Thyroid gland (tissue), 4 donors: Measurements from ENCODE around the gene NR3C1. TPM values are rescaled to one million over a fixed set of nuclear protein-coding genes. Genes with fewer than 3 reads are reported as not detected.
"Not testable (repeated sequence)": the region's sequence is repeated elsewhere in the genome, so short reads cannot be mapped to it uniquely, and the experiment has no call there.

Source experiments
- DNase-seq, 2 donors: peaks; one replicate each; pipeline ENCODE4 v3.0.0-alpha.2; 2019
- H3K27ac ChIP-seq, 3 donors: fragments of 200-600 bp; sonication (generic); 1 replicate in 2 of 3; 2 replicates in 1 of 3; pipeline ENCODE4 v1.5.1; 2016 to 2019; ENCODE audit warnings: mild to moderate bottlenecking in 1 of 3, moderate library complexity in 1 of 3
- H3K27me3 ChIP-seq: fragments of 200-600 bp; sonication (generic); one replicate; pipeline ENCODE4 v1.5.1; 2019
- H3K36me3 ChIP-seq, 2 donors: fragments of 200-600 bp; sonication (generic); one replicate each; pipeline ENCODE4 v1.5.1; 2016 to 2019
- H3K4me1 ChIP-seq, 2 donors: fragments of 200-600 bp; sonication (generic); one replicate each; pipeline ENCODE4 v1.5.1; 2017 to 2019
- H3K4me3 ChIP-seq, 3 donors: fragments of 200-600 bp; sonication (generic); replicated peaks in 1 of 3; 1 replicate in 2 of 3; 2 replicates in 1 of 3; pipeline ENCODE4 v1.5.1; 2016; ENCODE audit warnings: mild to moderate bottlenecking in 1 of 3
- H3K9me3 ChIP-seq: fragments of 200-600 bp; sonication (generic); one replicate; pipeline ENCODE4 v1.5.1; 2017
- POLR2A ChIP-seq, 2 donors: fragments of 450-650 bp; IDR thresholded peaks; one replicate each; pipeline ENCODE4 v1.6.1; 2017; ENCODE audit warnings: antibody characterized with exemption in 2 of 2, mild to moderate bottlenecking in 2 of 2, moderate library complexity in 1 of 2
- WGBS, 2 donors: methylation state at CpG; one replicate each; pipeline ENCODE4 v1.1.5; 2017; 5-methylcytosine and 5-hydroxymethylcytosine counted together
- intact Hi-C: fragments of 100-400 bp; cut with DNase I; formaldehyde crosslinking; loops from one replicate; pipeline ENCODE4 v1.15.1; 2023
- total RNA-seq, 4 donors: library from RNA; depleted of rRNA; stranded (reverse); fragments of >200 nt; gene quantifications; one replicate each; pipeline ENCODE4 v1.2.3, GENCODE V29; 2016
- TF ChIP-seq, protein P1 (sequence below), 6 experiments: fragments of 200-600 bp in 3 of 6; fragments of 450-650 bp in 3 of 6; sonication (generic) in 3 of 6; IDR thresholded peaks; one replicate each; pipeline ENCODE4 v1.5.1; 2016 to 2019; ENCODE audit warnings: antibody characterized with exemption in 6 of 6, mild to moderate bottlenecking in 2 of 6, inconsistent platforms in 1 of 6, moderate library complexity in 1 of 6

NR3C1 gene
- total RNA-seq, 4 donors from 2014 or later: 59.4 to 67.7 (median 65.3) TPM

DNA sequence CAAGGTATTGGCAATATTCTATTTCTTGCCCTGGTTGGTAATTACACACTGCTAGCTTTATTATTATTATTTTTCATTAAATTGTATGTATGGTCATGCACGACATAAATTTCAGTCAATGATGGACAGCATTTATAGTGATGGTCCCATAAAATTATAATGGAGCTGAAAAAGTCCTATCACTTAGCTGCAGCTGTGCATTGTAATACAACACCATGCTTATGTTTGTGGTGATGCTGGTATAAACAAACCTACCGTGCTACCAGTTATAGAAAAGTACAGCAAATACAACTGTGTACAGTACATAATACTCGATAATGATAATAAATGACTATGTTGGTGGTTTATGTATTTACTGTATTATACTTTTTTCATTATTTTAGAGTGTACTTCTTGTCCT is 65.5 kb downstream of the NR3C1 start:
- Histone ChIP-seq H3K9me3 (no peaks in the 10 kb centered on the region), H3K27ac (no peak overlapping the region), H3K4me3 (no peak overlapping the region), H3K27me3 (no peaks in the 10 kb centered on the region), H3K4me1 (peaks cover 6 to 22% of the 10 kb centered on the region in 2 donors), H3K36me3 (no peaks in the 10 kb centered on the region)
- intact Hi-C loops: no loop called here
- TF ChIP-seq, protein P1, sequence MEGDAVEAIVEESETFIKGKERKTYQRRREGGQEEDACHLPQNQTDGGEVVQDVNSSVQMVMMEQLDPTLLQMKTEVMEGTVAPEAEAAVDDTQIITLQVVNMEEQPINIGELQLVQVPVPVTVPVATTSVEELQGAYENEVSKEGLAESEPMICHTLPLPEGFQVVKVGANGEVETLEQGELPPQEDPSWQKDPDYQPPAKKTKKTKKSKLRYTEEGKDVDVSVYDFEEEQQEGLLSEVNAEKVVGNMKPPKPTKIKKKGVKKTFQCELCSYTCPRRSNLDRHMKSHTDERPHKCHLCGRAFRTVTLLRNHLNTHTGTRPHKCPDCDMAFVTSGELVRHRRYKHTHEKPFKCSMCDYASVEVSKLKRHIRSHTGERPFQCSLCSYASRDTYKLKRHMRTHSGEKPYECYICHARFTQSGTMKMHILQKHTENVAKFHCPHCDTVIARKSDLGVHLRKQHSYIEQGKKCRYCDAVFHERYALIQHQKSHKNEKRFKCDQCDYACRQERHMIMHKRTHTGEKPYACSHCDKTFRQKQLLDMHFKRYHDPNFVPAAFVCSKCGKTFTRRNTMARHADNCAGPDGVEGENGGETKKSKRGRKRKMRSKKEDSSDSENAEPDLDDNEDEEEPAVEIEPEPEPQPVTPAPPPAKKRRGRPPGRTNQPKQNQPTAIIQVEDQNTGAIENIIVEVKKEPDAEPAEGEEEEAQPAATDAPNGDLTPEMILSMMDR (IDR thresholded peaks at IDR 0.05): no peak
- no peak for TF ChIP-seq POLR2A (IDR thresholded peaks at IDR 0.05)
- no peak for DNase-seq
- WGBS, 2 donors: 89 to 92% methylated on average over 3 of the region's 3 CpGs

DNA sequence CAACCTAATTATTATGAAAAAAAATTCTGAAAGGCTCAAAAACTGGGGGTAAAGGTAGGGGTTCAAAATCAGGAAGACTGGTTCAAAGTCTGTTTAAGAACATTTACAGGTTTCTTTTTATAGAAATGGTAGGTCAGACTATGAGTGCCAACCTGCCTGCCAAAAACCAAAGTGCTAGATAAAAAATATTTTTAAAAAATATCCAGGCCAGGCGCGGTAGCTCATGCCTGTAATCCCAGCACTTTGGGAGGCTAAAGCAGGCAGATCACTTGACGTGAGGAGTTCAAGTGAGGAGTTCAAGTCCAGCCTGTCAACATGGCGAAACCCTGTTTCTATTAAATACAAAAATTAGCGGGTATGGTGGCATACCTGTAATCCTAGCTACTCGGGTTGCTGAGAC is 67.0 kb downstream of the NR3C1 start:
- Histone ChIP-seq H3K9me3 (no peaks in the 10 kb centered on the region), H3K4me1 (peaks cover 5 to 15% of the 10 kb centered on the region in 2 donors), H3K27ac (no peak overlapping the region), H3K4me3 (no peak overlapping the region), H3K36me3 (no peaks in the 10 kb centered on the region), H3K27me3 (no peaks in the 10 kb centered on the region)
- no peak for DNase-seq
- intact Hi-C loops: no loop called here
- TF ChIP-seq, protein P1 (IDR thresholded peaks at IDR 0.05): no peak
- no peak for TF ChIP-seq POLR2A (IDR thresholded peaks at IDR 0.05)
- 89 to 90% methylated on average over 6 of the region's 6 CpGs for WGBS, 2 donors

DNA sequence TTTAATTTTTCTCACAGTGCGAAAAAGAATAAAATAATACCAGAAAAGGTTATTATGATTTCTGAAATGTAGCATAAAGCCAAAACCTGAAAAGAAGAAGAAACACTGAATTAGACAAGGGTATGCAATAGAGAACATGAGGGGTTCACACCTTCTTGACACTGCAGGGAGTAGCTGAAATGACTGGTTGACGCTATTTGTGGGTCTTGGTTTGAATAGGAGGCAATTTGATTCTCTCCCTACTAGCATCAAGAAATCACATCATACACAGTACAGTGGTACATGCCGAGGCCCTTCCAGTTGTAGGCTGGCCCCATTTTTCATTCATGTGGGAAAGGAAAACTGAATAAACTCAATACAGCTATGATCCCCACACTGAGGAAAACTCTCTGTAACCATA is 68.6 kb downstream of the NR3C1 start:
- Histone ChIP-seq H3K27ac (no peak overlapping the region), H3K4me3 (no peak overlapping the region), H3K4me1 (peaks cover 6 to 9% of the 10 kb centered on the region in 2 donors), H3K27me3 (no peaks in the 10 kb centered on the region), H3K9me3 (no peaks in the 10 kb centered on the region), H3K36me3 (no peaks in the 10 kb centered on the region)
- DNase-seq: no peak
- intact Hi-C loops: no loop called here
- TF ChIP-seq POLR2A (IDR thresholded peaks at IDR 0.05): no peak
- TF ChIP-seq, protein P1 (IDR thresholded peaks at IDR 0.05): no peak
- 90 to 91% methylated on average over 3 of the region's 3 CpGs for WGBS, 2 donors

DNA sequence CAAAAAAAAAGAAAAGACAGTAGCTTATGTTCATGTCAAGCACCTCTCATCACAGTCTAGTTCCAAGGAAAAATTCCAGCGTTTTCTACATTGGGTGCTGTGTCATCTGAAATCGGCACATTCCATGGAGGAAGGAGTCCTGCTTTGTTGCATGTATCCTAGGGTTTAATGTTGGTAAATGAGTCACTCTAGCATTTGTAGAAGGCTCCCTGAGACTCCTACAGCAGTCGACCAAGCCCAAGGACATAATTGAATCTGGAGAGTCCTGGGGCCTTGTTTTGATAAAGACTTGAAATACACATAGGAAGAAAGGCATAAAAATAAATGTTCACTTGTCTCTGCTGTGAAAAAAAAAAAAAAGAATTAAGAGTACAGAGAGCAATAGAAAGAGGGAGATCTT is 69.1 kb downstream of the NR3C1 start:
- DNase-seq, H3K9me3 ChIP-seq, intact Hi-C loops, H3K4me3 ChIP-seq, H3K27ac ChIP-seq, H3K4me1 ChIP-seq, H3K36me3 ChIP-seq, H3K27me3 ChIP-seq: not testable (repeated sequence)
- WGBS, 2 donors: 67 to 69% methylated on average over 3 of the region's 3 CpGs

DNA sequence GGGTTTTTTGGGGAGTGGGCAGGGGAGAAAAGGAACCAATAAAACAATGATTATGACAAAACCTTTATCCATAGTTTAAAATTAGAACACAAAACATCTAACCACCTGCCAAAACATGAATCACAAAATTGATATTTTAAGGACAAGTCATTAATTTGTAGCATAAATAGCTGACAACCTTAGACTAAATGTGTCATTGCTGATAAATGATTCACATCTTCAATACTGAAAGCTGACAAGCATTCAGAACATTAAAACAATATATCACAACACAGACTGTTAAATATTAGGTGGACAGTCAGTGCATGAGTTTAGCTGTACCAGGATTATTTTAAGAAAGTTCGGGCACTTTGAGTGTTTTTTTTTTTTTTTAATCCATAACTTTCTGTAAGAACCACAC is 71.5 kb downstream of the NR3C1 start:
- TF ChIP-seq, protein P1 (IDR thresholded peaks at IDR 0.05): no peak
- TF ChIP-seq POLR2A (IDR thresholded peaks at IDR 0.05): no peak
- 97 to 100% methylated on average over 1 of the region's 1 CpG for WGBS, 2 donors
- intact Hi-C loops: no loop called here
- DNase-seq: no peak
- H3K36me3 ChIP-seq: no peaks in the 10 kb centered on the region
- no peaks in the 10 kb centered on the region for H3K9me3 ChIP-seq
- no peak overlapping the region for H3K27ac ChIP-seq
- no peaks in the 10 kb centered on the region for H3K27me3 ChIP-seq
- H3K4me1 ChIP-seq: peaks cover 7 to 13% of the 10 kb centered on the region in 2 donors
- no peak overlapping the region for H3K4me3 ChIP-seq

DNA sequence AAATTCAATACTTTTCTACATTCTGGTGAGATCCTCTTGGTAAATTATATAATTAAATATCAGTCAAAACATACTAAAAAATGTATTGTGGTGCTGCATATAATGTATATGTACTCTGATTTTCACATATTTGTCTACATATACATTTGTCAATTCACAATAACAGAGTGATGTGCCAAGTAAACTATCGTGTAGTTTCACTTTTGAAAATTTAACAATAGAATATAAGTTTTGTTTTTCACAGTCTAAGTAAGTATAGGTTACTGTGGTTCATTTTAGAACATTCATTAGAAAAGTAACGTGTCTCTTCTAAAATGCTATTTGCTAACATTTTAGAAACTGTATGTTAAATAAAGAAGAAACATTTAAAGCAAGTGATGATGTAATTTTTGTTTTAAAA is 73.6 kb downstream of the NR3C1 start:
- 76 to 83% methylated on average over 2 of the region's 2 CpGs for WGBS, 2 donors
- intact Hi-C loops: no loop called here
- no peaks in the 10 kb centered on the region for H3K27me3 ChIP-seq
- DNase-seq: no peak
- H3K27ac ChIP-seq: no peak overlapping the region
- no peaks in the 10 kb centered on the region for H3K36me3 ChIP-seq
- TF ChIP-seq, protein P1 (IDR thresholded peaks at IDR 0.05): no peak
- no peak for TF ChIP-seq POLR2A (IDR thresholded peaks at IDR 0.05)
- peaks cover 5 to 7% of the 10 kb centered on the region in 2 donors for H3K4me1 ChIP-seq
- H3K9me3 ChIP-seq: no peaks in the 10 kb centered on the region
- H3K4me3 ChIP-seq: no peak overlapping the region
